HEK293 (cell line): Measurements from ENCODE around the gene USP2.

Experiments
- BCL11B ChIP-seq: fragments of 450-650 bp; formaldehyde crosslinking; IDR thresholded peaks from 2 replicates; pipeline ENCODE4 v1.5.1; 2016; ENCODE audit warnings: low read depth, missing biosample characterization, missing genetic modification characterization
- CTCF ChIP-seq: fragments of 450-650 bp; formaldehyde crosslinking; IDR thresholded peaks from 2 replicates; pipeline ENCODE4 v1.5.1; 2016; ENCODE audit warnings: missing biosample characterization, missing genetic modification characterization
- ELK4 ChIP-seq: IDR thresholded peaks from 2 replicates; pipeline ENCODE4 v1.6.1; 2011; ENCODE audit warnings: mild to moderate bottlenecking, low read depth, low read length, borderline replicate concordance
- PATZ1 ChIP-seq: fragments of 450-650 bp; formaldehyde crosslinking; IDR thresholded peaks from 2 replicates; pipeline ENCODE4 v1.5.1; 2016; ENCODE audit warnings: missing biosample characterization, missing genetic modification characterization
- ZNF114 ChIP-seq: fragments of 450-650 bp; formaldehyde crosslinking; IDR thresholded peaks from 2 replicates; pipeline ENCODE4 v1.5.0; 2017; ENCODE audit warnings: missing biosample characterization, missing genetic modification characterization
- ZNF629 ChIP-seq: fragments of 450-650 bp; formaldehyde crosslinking; IDR thresholded peaks from 2 replicates; pipeline ENCODE4 v1.5.1; 2017; ENCODE audit warnings: missing biosample characterization, missing genetic modification characterization
- ZNF670 ChIP-seq: fragments of 450-650 bp; formaldehyde crosslinking; IDR thresholded peaks from 2 replicates; pipeline ENCODE4 v1.5.1; 2016; ENCODE audit warnings: missing biosample characterization, missing genetic modification characterization, low read depth
- ZNF707 ChIP-seq: fragments of 450-650 bp; formaldehyde crosslinking; IDR thresholded peaks from 2 replicates; pipeline ENCODE4 v1.5.1; 2016; ENCODE audit warnings: missing biosample characterization, missing genetic modification characterization
- ZNF768 ChIP-seq: fragments of 450-650 bp; formaldehyde crosslinking; IDR thresholded peaks from 2 replicates; pipeline ENCODE4 v1.5.1; 2018; ENCODE audit warnings: missing biosample characterization, mild to moderate bottlenecking, missing genetic modification characterization
- ZSCAN30 ChIP-seq: fragments of 450-650 bp; IDR thresholded peaks from 2 replicates; pipeline ENCODE4 v1.5.1; 2018; ENCODE audit warnings: missing biosample characterization, mild to moderate bottlenecking, missing genetic modification characterization, moderate library complexity

- TF ChIP-seq ZSCAN30 (tag by site-specific recombination) = no peak
- no peak for TF ChIP-seq CTCF
- TF ChIP-seq PATZ1 = no peak
- TF ChIP-seq ZNF670 (tag by site-specific recombination) = no peak
- no peak for TF ChIP-seq ZNF629 (tag by site-specific recombination)
- TF ChIP-seq BCL11B = no peak
- no peak for TF ChIP-seq ELK4
- no peak for TF ChIP-seq ZNF707 (tag by site-specific recombination)
- no peak for TF ChIP-seq ZNF114 (tag by site-specific recombination)
- TF ChIP-seq ZNF768 = no peak
Measured at GRCh38 chr11:119371778-119372182, 9.7 kb downstream of the USP2 start.
